GM20000 (cell line): Measurements from ENCODE around the gene DENND11.

ENCODE experiments used
- DNase-seq: peaks from one replicate; pipeline ENCODE4 v3.0.0; 2012; ENCODE audit warnings: low spot score
- CTCF ChIP-seq: IDR thresholded peaks from 2 replicates; pipeline ENCODE4 v1.5.1; 2012; ENCODE audit warnings: mild to moderate bottlenecking, control low read depth; ENCODE audit errors: extremely low read depth, missing control alignments

DENND11 gene

GRCh38 chr7:141652691-141653090, 49.3 kb downstream of the DENND11 start:
- TF ChIP-seq CTCF: no peak
- DNase-seq: no peak
